ENCODE results near the gene VPS11. TPM values are rescaled to one million over a fixed set of nuclear protein-coding genes. Genes with fewer than 3 reads are reported as not detected.
A peak's percentile ranks its signal among the peaks of the same experiment; 100 is the strongest.

Gene VPS11
- total RNA-seq, 6 experiments from 2014 or later, result 27.4 to 31.4 (median 27.8) TPM

DNA sequence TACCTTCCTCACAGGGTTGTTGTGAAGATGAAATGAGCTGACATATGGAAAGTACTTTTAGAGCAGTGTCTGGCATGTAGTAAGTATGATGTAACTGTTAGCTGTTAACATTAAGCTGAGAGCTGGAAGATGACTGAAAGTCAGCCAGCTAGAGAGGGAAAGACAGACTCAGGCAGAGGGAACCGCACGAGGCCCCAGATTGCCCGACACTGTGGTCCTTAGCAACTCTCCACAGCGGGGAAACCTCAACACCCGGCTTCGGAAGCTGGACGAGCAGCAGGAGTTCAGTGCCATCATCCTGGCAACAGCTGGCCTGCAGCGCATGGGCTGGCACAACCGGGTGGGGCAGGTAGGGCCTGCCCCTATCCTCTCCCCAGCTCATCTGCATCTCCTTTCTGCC lies 23.6 kb downstream of the VPS11 start:
- H3K36me3 Mint-ChIP-seq (ENCODE audit: low read depth), result peaks cover 19% of the 10 kb centered on the region
- peaks cover 10% of the 10 kb centered on the region for H3K27me3 Mint-ChIP-seq (ENCODE audit: insufficient read depth)
- peaks cover 37% of the 10 kb centered on the region for H3K4me1 Mint-ChIP-seq (ENCODE audit: low read depth)
- H3K9me3 Mint-ChIP-seq, result 0 out of 2 replicates have a peak, but pooled peaks cover 5% of the 10 kb centered on the region
- H3K27ac Mint-ChIP-seq, result peak overlapping the region; percentile 68; the same call in 1 of the 2 replicates
- H3K4me3 Mint-ChIP-seq, result no peak overlapping the region
- TF ChIP-seq, protein P1, sequence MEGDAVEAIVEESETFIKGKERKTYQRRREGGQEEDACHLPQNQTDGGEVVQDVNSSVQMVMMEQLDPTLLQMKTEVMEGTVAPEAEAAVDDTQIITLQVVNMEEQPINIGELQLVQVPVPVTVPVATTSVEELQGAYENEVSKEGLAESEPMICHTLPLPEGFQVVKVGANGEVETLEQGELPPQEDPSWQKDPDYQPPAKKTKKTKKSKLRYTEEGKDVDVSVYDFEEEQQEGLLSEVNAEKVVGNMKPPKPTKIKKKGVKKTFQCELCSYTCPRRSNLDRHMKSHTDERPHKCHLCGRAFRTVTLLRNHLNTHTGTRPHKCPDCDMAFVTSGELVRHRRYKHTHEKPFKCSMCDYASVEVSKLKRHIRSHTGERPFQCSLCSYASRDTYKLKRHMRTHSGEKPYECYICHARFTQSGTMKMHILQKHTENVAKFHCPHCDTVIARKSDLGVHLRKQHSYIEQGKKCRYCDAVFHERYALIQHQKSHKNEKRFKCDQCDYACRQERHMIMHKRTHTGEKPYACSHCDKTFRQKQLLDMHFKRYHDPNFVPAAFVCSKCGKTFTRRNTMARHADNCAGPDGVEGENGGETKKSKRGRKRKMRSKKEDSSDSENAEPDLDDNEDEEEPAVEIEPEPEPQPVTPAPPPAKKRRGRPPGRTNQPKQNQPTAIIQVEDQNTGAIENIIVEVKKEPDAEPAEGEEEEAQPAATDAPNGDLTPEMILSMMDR (IDR thresholded peaks at IDR 0.05), result no peak
- no peak for DNase-seq

DNA sequence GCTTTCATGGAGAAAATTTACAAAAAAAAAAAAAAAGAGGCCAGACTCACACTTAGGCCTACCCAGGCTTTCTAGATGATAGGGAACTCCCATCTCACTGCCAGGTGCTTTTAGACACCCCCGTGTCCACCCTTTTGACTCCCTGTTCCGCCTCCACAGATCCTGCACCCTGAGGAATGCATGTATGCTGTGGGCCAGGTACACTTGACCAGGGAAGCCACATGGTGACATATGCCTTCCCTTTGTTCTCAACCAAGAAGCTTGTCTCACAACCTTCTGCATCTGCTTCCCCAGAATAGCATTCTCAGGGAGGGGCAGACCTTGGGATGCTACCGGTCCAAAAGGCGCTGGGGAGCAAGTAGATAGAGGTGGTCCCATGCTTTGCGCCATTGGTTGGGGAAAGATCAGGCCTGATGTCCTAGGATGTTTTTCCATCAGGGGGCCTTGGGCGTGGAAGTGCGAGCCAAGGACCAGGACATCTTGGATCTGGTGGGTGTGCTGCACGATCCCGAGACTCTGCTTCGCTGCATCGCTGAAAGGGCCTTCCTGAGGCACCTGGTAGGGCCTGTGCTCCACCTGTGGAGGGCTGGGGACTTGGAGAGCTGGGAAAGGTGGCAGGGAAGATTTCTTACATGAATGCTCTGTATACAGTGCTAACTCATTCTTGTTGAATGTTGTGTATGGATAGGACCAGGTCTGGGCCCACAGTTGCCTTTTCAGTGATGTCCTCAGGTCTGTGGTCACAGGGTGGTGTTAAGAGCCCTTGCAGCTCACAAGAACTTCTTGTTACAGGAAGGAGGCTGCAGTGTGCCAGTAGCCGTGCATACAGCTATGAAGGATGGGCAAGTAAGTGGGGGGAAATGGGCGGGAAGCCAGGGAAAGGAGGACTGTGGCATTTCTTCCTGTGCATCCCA lies 24.6 kb downstream of the VPS11 start:
- Mint-ChIP-seq H3K36me3 (ENCODE audit: low read depth) (peaks cover 19% of the 10 kb centered on the region), H3K27me3 (ENCODE audit: insufficient read depth) (peaks cover 10% of the 10 kb centered on the region), H3K4me3 (peak overlapping the region; percentile 94), H3K4me1 (ENCODE audit: low read depth) (peaks cover 35% of the 10 kb centered on the region), H3K27ac (peak overlapping the region; percentile 68), H3K9me3 (0 out of 2 replicates have a peak, but pooled peaks cover 5% of the 10 kb centered on the region)
- TF ChIP-seq, protein P1 (IDR thresholded peaks at IDR 0.05), result no peak
- no peak for DNase-seq

DNA sequence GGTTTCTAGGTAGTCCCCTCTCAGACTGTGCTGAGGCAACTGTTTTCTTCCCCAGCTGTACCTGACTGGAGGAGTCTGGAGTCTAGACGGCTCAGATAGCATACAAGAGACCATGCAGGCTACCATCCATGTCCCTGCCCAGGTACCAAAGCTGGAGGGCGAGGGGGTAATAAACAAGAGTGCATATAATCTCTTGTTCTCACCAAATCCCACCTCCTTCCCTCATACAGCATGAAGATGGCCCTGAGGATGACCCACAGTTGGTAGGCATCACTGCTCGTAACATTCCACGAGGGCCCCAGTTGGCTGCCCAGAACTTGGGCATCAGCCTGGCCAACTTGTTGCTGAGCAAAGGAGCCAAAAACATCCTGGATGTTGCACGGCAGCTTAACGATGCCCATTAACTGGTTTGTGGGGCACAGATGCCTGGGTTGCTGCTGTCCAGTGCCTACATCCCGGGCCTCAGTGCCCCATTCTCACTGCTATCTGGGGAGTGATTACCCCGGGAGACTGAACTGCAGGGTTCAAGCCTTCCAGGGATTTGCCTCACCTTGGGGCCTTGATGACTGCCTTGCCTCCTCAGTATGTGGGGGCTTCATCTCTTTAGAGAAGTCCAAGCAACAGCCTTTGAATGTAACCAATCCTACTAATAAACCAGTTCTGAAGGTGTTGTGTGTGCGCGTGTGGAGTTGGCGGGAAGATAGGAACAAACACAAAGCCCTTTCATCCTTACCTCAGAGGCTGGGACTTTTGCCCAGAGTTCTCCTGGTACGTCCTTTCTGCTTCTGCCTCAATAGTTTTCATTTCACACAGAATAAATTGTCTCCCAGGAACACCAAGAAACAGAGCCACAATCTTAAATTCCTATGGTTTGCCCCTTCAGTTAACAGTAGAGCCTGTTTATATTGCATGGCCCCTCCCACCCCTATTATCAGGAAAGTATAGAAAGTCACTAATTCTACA lies 25.5 kb downstream of the VPS11 start:
- TF ChIP-seq, protein P1 (IDR thresholded peaks at IDR 0.05), result no peak

DNA sequence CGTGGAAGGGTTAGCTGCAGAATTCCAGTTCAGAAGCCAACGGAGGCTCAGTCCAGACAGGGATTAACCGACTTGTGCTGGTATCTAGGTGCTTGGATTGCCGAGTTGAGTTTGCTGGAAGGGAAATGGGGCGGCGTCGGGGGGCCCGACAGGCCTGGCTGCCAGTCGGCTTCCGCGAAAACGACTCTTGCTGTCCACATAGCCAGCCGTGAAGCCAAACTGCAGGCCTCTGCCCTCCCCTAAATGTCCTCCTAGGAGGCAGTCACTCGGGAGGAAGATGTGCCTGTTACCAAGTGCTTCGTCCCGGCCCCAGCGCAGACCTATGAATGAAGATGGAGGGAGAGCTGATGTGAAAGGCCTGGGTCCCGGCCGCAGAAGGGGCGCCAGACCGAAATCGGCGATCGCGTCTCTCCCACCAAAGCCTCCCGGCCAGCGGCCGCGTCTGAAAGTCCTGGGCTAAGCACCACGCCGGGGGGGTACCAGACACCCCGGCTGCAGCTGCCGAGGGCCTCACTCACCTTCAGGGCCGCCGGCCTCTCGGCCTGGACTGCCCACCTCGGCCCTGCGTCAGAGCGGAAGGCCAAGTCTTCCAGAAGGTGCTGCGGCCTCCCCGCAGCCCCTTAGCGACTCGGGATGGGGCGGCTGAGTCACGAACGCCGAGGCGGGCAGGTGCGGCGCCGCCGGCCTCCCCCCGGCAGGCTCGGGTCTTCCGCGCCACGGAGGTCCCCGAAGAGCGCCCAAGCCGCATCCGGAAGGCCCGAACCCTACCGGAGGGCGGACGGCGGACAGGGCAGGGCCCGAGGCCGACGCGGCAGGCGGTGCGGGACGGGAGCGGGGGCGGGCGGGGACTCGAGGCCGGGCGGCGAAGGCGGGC lies 26.6 kb downstream of the VPS11 start:
- peak overlapping the region; percentile 94 for H3K4me3 Mint-ChIP-seq
- H3K9me3 Mint-ChIP-seq, result 0 out of 2 replicates have a peak, but pooled peaks cover 5% of the 10 kb centered on the region
- peak overlapping the region; percentile 89 for H3K27ac Mint-ChIP-seq
- TF ChIP-seq, protein P1 (IDR thresholded peaks at IDR 0.05), result no peak
- DNase-seq, result no peak
- peaks cover 28% of the 10 kb centered on the region for H3K36me3 Mint-ChIP-seq (ENCODE audit: low read depth)
- H3K4me1 Mint-ChIP-seq (ENCODE audit: low read depth), result peaks cover 35% of the 10 kb centered on the region
- H3K27me3 Mint-ChIP-seq (ENCODE audit: insufficient read depth), result peaks cover 10% of the 10 kb centered on the region

More for the DNA sequence above, 25.5 kb downstream of the VPS11 start:
- H3K4me1 Mint-ChIP-seq (ENCODE audit: low read depth), result peaks cover 29% of the 10 kb centered on the region
- no peak for DNase-seq
- H3K27me3 Mint-ChIP-seq (ENCODE audit: insufficient read depth), result peaks cover 10% of the 10 kb centered on the region
- peak overlapping the region; percentile 87 for H3K27ac Mint-ChIP-seq
- 0 out of 2 replicates have a peak, but pooled peaks cover 5% of the 10 kb centered on the region for H3K9me3 Mint-ChIP-seq
- H3K36me3 Mint-ChIP-seq (ENCODE audit: low read depth), result peaks cover 25% of the 10 kb centered on the region
- peak overlapping the region; percentile 94 for H3K4me3 Mint-ChIP-seq

DNA sequence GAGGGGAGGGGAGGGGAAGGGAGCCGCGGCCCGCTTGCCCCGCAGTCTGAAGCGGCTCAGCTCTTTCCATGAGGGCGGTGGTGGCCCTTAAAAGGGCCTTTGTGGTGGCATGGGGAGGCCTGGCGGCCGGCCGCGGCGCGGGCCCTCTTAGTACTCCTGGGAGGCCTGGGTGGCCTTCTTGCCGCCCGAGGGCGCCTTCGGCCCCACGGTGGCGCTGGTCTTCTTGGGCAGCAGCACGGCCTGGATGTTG lies 27.1 kb downstream of the VPS11 start:
- peaks cover 38% of the 10 kb centered on the region for H3K4me1 Mint-ChIP-seq (ENCODE audit: low read depth)
- peak; percentile 87 for DNase-seq
- 0 out of 2 replicates have a peak, but pooled peaks cover 5% of the 10 kb centered on the region for H3K9me3 Mint-ChIP-seq
- H3K27me3 Mint-ChIP-seq (ENCODE audit: insufficient read depth), result peaks cover 10% of the 10 kb centered on the region
- H3K36me3 Mint-ChIP-seq (ENCODE audit: low read depth), result peaks cover 28% of the 10 kb centered on the region
- TF ChIP-seq, protein P1 (IDR thresholded peaks at IDR 0.05), result peak; percentile 85
- peak overlapping the region; percentile 94 for H3K4me3 Mint-ChIP-seq
- H3K27ac Mint-ChIP-seq, result peak overlapping the region; percentile 89

All from HFFc6 (cell line).